ENCODE results near the gene STAU1. TPM values are rescaled to one million over a fixed set of nuclear protein-coding genes. Genes with fewer than 3 reads are reported as not detected.

STAU1 gene
- polyA plus RNA-seq, 1 donor (not counting 4 experiments of a cell fraction or from before 2014, with no cell fraction given) = 55.3 TPM

DNA sequence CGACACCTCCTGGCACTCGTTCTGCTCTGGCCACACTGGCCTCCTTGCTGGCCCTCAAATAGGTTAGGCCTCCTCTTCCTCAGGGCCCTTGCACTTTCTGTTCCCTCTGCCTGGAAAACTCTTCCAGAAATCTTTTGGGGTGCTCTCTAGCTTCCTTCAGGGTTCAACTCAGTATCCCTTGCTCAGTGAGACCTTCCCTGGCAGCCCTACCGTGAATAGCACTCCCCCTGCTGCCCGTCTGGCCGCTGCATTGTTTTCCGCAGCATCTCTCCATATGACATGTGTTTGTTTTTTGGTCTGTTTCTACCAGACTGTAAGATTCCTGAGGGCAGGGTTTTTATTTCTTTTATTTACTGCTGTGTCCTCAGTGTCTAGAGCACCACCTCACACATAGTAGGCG lies 37.8 kb upstream of the STAU1 start:
- Histone ChIP-seq H3K27me3 (ENCODE audit: control insufficient read depth, extremely low read depth, insufficient read depth, low read length) (no peaks in the 10 kb centered on the region), H3K9ac (ENCODE audit: control insufficient read depth, extremely low read depth, insufficient read depth, low read length) (no peak overlapping the region), H3K4me2 (ENCODE audit: control insufficient read depth, extremely low read depth, insufficient read depth, low read depth, low read length) (no peak overlapping the region), H3K79me2 (ENCODE audit: control insufficient read depth, insufficient read depth, low read length) (peaks cover 7% of the 10 kb centered on the region), H3K9me1 (ENCODE audit: control insufficient read depth, extremely low read depth, insufficient read depth, low read length) (no peaks in the 10 kb centered on the region), H3K27ac (ENCODE audit: control insufficient read depth, insufficient read depth, low read length) (no peak overlapping the region), H3K4me1 (ENCODE audit: control insufficient read depth, extremely low read depth, insufficient read depth, low read length) (peaks cover 2% of the 10 kb centered on the region), H3K36me3 (ENCODE audit: control insufficient read depth in 2 of 2, extremely low read depth in 1 of 2, insufficient read depth in 2 of 2, low read length in 2 of 2) (peaks cover 37 to 47% of the 10 kb centered on the region in 2 experiments), H3K9me3 (ENCODE audit: control insufficient read depth, low read depth, low read length) (no peaks in the 10 kb centered on the region), H2AFZ (ENCODE audit: control insufficient read depth, low read length) (no peak overlapping the region), H3K4me3 (ENCODE audit: control insufficient read depth in 2 of 3, extremely low read depth in 1 of 3, insufficient read depth in 2 of 3, low read depth in 1 of 3, low read length in 3 of 3) (no peak overlapping the region), H4K20me1 (ENCODE audit: control insufficient read depth, extremely low read depth, insufficient read depth, low read length) (no peaks in the 10 kb centered on the region)
- dilution Hi-C loops (cut with MboI; ENCODE audit: extremely low pct_ligation_motif_present, low sequenced_read_pairs) = no loop called here
- no peak for TF ChIP-seq EZH2 (IDR thresholded peaks at IDR 0.05; ENCODE audit: low read length)
- TF ChIP-seq, protein P1, sequence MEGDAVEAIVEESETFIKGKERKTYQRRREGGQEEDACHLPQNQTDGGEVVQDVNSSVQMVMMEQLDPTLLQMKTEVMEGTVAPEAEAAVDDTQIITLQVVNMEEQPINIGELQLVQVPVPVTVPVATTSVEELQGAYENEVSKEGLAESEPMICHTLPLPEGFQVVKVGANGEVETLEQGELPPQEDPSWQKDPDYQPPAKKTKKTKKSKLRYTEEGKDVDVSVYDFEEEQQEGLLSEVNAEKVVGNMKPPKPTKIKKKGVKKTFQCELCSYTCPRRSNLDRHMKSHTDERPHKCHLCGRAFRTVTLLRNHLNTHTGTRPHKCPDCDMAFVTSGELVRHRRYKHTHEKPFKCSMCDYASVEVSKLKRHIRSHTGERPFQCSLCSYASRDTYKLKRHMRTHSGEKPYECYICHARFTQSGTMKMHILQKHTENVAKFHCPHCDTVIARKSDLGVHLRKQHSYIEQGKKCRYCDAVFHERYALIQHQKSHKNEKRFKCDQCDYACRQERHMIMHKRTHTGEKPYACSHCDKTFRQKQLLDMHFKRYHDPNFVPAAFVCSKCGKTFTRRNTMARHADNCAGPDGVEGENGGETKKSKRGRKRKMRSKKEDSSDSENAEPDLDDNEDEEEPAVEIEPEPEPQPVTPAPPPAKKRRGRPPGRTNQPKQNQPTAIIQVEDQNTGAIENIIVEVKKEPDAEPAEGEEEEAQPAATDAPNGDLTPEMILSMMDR (optimal IDR thresholded peaks at IDR 0.05 in 1 of 3, IDR thresholded peaks at IDR 0.05 in 1 of 3, conservative IDR thresholded peaks at IDR 0.05 in 1 of 3; ENCODE audit: extremely low read depth in 1 of 3, insufficient read depth in 2 of 3, low read length in 3 of 3) = no peak
- FAIRE-seq = no peak
- DNase-seq (ENCODE audit: low read depth, low spot score) = no peak

DNA sequence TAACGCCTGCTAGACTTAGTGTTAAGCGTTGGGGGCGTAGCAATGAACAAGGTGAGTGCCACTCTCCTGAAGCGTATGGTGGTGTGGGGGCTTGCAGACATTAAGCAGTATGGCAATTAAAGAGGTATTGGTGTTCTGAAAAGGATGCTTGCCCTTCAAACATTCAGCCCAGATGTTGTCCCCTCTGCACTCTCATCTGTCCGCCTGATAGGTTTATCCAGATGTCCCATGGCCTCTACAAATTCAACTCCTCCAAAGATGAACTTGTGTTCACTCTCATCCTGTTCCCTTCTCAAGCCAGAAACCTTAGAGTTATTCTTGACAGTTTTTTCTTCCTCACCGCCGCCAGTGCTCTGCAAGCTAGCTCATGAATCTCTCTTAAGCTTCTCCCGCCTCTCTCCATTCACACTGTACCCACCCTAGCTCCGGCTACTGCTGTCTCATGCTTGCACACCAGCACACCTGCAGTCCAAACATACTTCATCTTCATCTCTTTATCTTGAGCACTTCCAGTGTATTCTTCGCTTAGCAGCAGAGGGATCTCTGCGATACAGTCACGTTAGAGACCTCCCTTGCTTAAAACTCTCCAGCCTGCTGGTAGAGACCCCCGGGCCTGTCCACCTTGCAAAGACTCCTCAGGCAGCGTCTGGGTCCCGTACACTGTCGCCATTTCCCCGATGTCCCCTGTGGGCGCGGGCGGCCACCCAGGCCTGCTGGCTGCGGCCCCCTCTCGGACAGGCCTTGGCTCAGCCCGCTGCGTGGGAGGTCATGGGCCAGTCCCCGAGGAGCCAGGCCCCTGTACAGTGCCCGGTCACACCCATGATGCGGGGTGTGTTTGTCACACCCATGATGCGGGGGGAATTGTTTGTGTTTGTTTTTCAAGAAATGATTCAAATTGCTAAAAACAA lies 32.0 kb upstream of the STAU1 start:
- Histone ChIP-seq H3K27ac (ENCODE audit: control insufficient read depth, insufficient read depth, low read length) (peak overlapping the region; percentile 93), H3K9me1 (ENCODE audit: control insufficient read depth, extremely low read depth, insufficient read depth, low read length) (no peaks in the 10 kb centered on the region), H3K79me2 (ENCODE audit: control insufficient read depth, insufficient read depth, low read length) (peaks cover 23% of the 10 kb centered on the region), H3K4me1 (ENCODE audit: control insufficient read depth, extremely low read depth, insufficient read depth, low read length) (peaks cover 11% of the 10 kb centered on the region), H3K36me3 (ENCODE audit: control insufficient read depth in 2 of 2, extremely low read depth in 1 of 2, insufficient read depth in 2 of 2, low read length in 2 of 2) (peaks cover 16 to 25% of the 10 kb centered on the region in 2 experiments), H3K4me2 (ENCODE audit: control insufficient read depth, extremely low read depth, insufficient read depth, low read depth, low read length) (peak overlapping the region; percentile 97), H4K20me1 (ENCODE audit: control insufficient read depth, extremely low read depth, insufficient read depth, low read length) (no peaks in the 10 kb centered on the region), H2AFZ (ENCODE audit: control insufficient read depth, low read length) (peak overlapping the region; percentile 100), H3K9ac (ENCODE audit: control insufficient read depth, extremely low read depth, insufficient read depth, low read length) (peak overlapping the region; percentile 92), H3K4me3 (ENCODE audit: control insufficient read depth in 2 of 3, extremely low read depth in 1 of 3, insufficient read depth in 2 of 3, low read depth in 1 of 3, low read length in 3 of 3) (peak overlapping the region; percentile 75 to 100 (median 90)), H3K9me3 (ENCODE audit: control insufficient read depth, low read depth, low read length) (no peaks in the 10 kb centered on the region), H3K27me3 (ENCODE audit: control insufficient read depth, extremely low read depth, insufficient read depth, low read length) (no peaks in the 10 kb centered on the region)
- dilution Hi-C loops (cut with MboI; ENCODE audit: extremely low pct_ligation_motif_present, low sequenced_read_pairs) = no loop called here
- TF ChIP-seq EZH2 (IDR thresholded peaks at IDR 0.05; ENCODE audit: low read length) = no peak
- FAIRE-seq = no peak
- no peak for DNase-seq (ENCODE audit: low read depth, low spot score)
